ENCODE results near the gene TLE2.

TLE2 gene

DNA sequence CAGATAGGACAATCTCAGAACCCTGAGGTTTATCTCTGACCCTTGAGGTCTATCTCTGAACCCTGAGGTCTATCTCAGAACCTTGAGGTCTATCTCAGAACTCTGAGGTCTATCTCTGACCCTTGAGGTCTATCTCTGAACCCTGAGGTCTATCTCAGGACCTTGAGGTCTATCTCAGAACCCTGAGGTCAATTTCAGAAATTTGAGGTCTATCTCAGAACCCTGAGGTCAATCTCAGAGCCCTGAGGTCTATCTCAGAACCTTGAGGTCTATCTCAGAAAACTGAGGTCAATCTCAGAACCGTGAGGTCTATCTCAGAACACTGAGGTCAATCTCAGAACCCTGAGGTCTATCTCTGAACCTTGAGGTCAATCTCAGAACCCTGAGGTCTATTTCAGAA lies 2.3 kb downstream of the TLE2 start:
- Histone ChIP-seq H3K27me3 (ENCODE audit: insufficient read depth, low read depth) (peaks cover 86% of the 10 kb centered on the region), H3K79me2 (ENCODE audit: insufficient read depth, low read depth) (no peaks in the 10 kb centered on the region), H3K4me2 (no peak overlapping the region), H3K4me1 (ENCODE audit: low read depth, poor library complexity, severe bottlenecking) (no peaks in the 10 kb centered on the region), H3K4me3 (IDR thresholded peaks at IDR 0.05; ENCODE audit: insufficient read depth, low read depth, low read length) (no peak overlapping the region), H3K36me3 (ENCODE audit: insufficient read depth) (no peaks in the 10 kb centered on the region), H3K27ac (no peak overlapping the region), H4K20me1 (ENCODE audit: insufficient read depth) (no peaks in the 10 kb centered on the region), H3K9ac (no peak overlapping the region), H2AFZ (ENCODE audit: low read depth) (no peak overlapping the region)
- no peak for TF ChIP-seq CTCF (conservative IDR thresholded peaks at IDR 0.05; ENCODE audit: low read depth, low read length)

GRCh38 chr19:3025549-3025886 lies 3.6 kb downstream of the TLE2 start:
- Histone ChIP-seq H3K27ac (no peak overlapping the region), H3K79me2 (ENCODE audit: insufficient read depth, low read depth) (no peaks in the 10 kb centered on the region), H3K4me2 (no peak overlapping the region), H3K4me1 (ENCODE audit: low read depth, poor library complexity, severe bottlenecking) (no peaks in the 10 kb centered on the region), H2AFZ (ENCODE audit: low read depth) (no peak overlapping the region), H4K20me1 (ENCODE audit: insufficient read depth) (no peaks in the 10 kb centered on the region), H3K4me3 (IDR thresholded peaks at IDR 0.05; ENCODE audit: insufficient read depth, low read depth, low read length) (no peak overlapping the region), H3K27me3 (ENCODE audit: insufficient read depth, low read depth) (peaks cover 86% of the 10 kb centered on the region), H3K9ac (no peak overlapping the region), H3K36me3 (ENCODE audit: insufficient read depth) (no peaks in the 10 kb centered on the region)
- no peak for TF ChIP-seq CTCF (conservative IDR thresholded peaks at IDR 0.05; ENCODE audit: low read depth, low read length)

DNA sequence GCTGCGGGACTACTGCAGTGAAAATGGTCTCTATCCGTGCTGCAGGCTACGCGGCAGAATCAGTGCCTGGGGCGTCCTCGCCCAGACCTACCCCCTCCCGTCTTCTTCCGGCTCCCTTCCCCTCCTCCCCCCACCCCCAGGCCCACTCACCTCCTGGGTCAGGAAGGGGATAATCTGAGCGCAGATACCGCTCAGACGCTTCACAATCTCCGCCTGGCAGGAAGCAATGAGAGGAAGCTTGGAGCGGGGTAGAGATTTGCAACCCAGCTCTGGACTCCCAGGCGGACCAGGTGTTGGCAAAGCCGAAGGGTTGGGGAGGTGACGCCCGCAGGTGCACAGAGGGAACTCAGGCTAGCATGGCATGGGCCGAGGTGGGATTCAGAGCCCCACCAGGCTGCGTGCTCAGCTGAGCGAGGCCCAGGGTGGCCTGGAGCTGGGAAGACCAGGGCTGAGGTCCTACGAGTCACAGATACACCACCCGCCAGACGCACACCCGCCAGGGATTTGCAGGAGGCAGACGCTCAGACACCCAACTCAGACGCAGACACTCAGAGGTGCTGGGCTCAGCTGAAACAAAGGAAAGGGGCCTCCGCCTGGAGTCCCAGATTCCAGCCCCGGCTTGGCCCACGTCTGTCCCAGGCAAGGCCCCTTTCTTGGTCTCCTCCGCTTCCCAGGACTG lies 4.1 kb downstream of the TLE2 start:
- peaks cover 86% of the 10 kb centered on the region for H3K27me3 ChIP-seq (ENCODE audit: insufficient read depth, low read depth)
- no peak overlapping the region for H3K27ac ChIP-seq
- no peaks in the 10 kb centered on the region for H3K4me1 ChIP-seq (ENCODE audit: low read depth, poor library complexity, severe bottlenecking)
- no peak overlapping the region for H3K9ac ChIP-seq
- H3K4me3 ChIP-seq (IDR thresholded peaks at IDR 0.05; ENCODE audit: insufficient read depth, low read depth, low read length), result no peak overlapping the region
- H4K20me1 ChIP-seq (ENCODE audit: insufficient read depth), result no peaks in the 10 kb centered on the region
- no peaks in the 10 kb centered on the region for H3K36me3 ChIP-seq (ENCODE audit: insufficient read depth)
- H3K4me2 ChIP-seq, result no peak overlapping the region
- no peak for TF ChIP-seq CTCF (conservative IDR thresholded peaks at IDR 0.05; ENCODE audit: low read depth, low read length)
- H3K79me2 ChIP-seq (ENCODE audit: insufficient read depth, low read depth), result no peaks in the 10 kb centered on the region
- no peak overlapping the region for H2AFZ ChIP-seq (ENCODE audit: low read depth)

DNA sequence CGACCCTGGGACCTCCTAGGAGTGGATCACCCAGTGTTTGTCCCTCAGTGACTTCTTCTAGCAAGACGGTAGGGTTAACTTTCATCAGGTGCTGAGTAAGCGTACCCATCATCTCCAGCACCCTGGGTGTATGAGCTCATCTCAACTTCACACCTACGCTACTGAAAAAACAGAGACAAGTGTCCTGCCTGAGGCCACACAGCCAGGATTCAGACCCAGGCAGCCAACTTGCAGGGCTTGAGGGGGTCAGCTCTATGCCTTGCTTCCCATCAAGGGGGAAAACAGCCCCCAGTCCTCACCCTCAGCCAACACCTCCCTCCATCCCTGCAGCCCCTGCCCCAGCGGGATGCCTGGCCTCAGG lies 4.6 kb downstream of the TLE2 start:
- no peak overlapping the region for H3K4me3 ChIP-seq (IDR thresholded peaks at IDR 0.05; ENCODE audit: insufficient read depth, low read depth, low read length)

More for the DNA sequence above, 4.6 kb downstream of the TLE2 start:
- Histone ChIP-seq H3K27me3 (ENCODE audit: insufficient read depth, low read depth) (peaks cover 86% of the 10 kb centered on the region), H3K36me3 (ENCODE audit: insufficient read depth) (no peaks in the 10 kb centered on the region), H2AFZ (ENCODE audit: low read depth) (no peak overlapping the region), H3K4me2 (no peak overlapping the region), H3K9ac (no peak overlapping the region), H3K4me1 (ENCODE audit: low read depth, poor library complexity, severe bottlenecking) (no peaks in the 10 kb centered on the region), H3K27ac (no peak overlapping the region), H4K20me1 (ENCODE audit: insufficient read depth) (no peaks in the 10 kb centered on the region), H3K79me2 (ENCODE audit: insufficient read depth, low read depth) (no peaks in the 10 kb centered on the region)
- no peak for TF ChIP-seq CTCF (conservative IDR thresholded peaks at IDR 0.05; ENCODE audit: low read depth, low read length)
